Right atrium auricular region (tissue), 2 donors: Measurements from ENCODE around the gene KLHL40. TPM values are rescaled to one million over a fixed set of nuclear protein-coding genes. Genes with fewer than 3 reads are reported as not detected.

ENCODE experiments used
- DNase-seq: peaks from one replicate; pipeline ENCODE4 v3.0.0-alpha.2; 2019; ENCODE audit warnings: low spot score
- H3K27ac ChIP-seq, 2 donors: fragments of 200-600 bp; sonication (generic); 1 replicate in 1 of 2; 2 replicates in 1 of 2; pipeline ENCODE4 v1.5.1; 2016 to 2019
- H3K27me3 ChIP-seq, 2 donors: fragments of 200-600 bp; sonication (generic); one replicate each; pipeline versions ENCODE4 v1.5.1 to v1.6.0; 2017 to 2019
- H3K36me3 ChIP-seq: fragments of 200-600 bp; sonication (generic); one replicate; pipeline ENCODE4 v1.5.1; 2016
- H3K4me1 ChIP-seq, 2 donors: fragments of 200-600 bp; sonication (generic); one replicate each; pipeline versions ENCODE4 v1.5.1 to v1.6.0; 2017 to 2019
- H3K4me3 ChIP-seq, 2 donors: fragments of 200-600 bp; sonication (generic); 1 replicate in 1 of 2; 2 replicates in 1 of 2; pipeline ENCODE4 v1.5.1; 2017 to 2019; ENCODE audit warnings: mild to moderate bottlenecking in 1 of 2, moderate library complexity in 1 of 2
- H3K9me3 ChIP-seq, 2 donors: fragments of 200-600 bp; sonication (generic); one replicate each; pipeline ENCODE4 v1.5.1; 2019
- CTCF ChIP-seq, 2 donors: fragments of 200-600 bp; sonication (generic); IDR thresholded peaks; one replicate each; pipeline ENCODE4 v1.5.1; 2019; ENCODE audit warnings: antibody characterized with exemption in 2 of 2
- total RNA-seq, 2 donors: library from RNA; depleted of rRNA; stranded (reverse); fragments of >200 nt; gene quantifications; one replicate each; pipeline ENCODE4 v1.1.0, GENCODE V29; 2016

Gene KLHL40
- total RNA-seq: under 1 TPM; 0.15 to 0.63 TPM

GRCh38 chr3:42685363-42685881 is at the start of gene KLHL40:
Gene KLHL40, plus strand, starts transcription at chr3:42685537. Its CDS starts 82 bp downstream, at chr3:42685619.
- H3K27ac ChIP-seq: peak within 1 kb of the TSS; percentile 83 to 87
- peaks cover 0 to 23% of the 10 kb centered on the region in 2 donors for H3K4me1 ChIP-seq
- H3K4me3 ChIP-seq: peak within 1 kb of the TSS in 1 of 2 donors; percentile 22
- H3K27me3 ChIP-seq: no peaks in the 10 kb centered on the region
- no peak for DNase-seq
- no peak for TF ChIP-seq CTCF (IDR thresholded peaks at IDR 0.05)
- H3K36me3 ChIP-seq: no peaks in the 10 kb centered on the region
- no peaks in the 10 kb centered on the region for H3K9me3 ChIP-seq

- Histone ChIP-seq H3K27me3 (no peaks in the 10 kb centered on the region), H3K4me1 (peaks cover 0 to 6% of the 10 kb centered on the region in 2 donors), H3K36me3 (peaks cover 92% of the 10 kb centered on the region), H3K9me3 (no peaks in the 10 kb centered on the region), H3K27ac (no peak overlapping the region), H3K4me3 (no peak overlapping the region)
- no peak for TF ChIP-seq CTCF (IDR thresholded peaks at IDR 0.05)
- DNase-seq: no peak
These were observed 48.3 kb upstream of the KLHL40 start for GRCh38 chr3:42637001-42637400.

- H3K4me3 ChIP-seq: no peak overlapping the region
- no peak overlapping the region for H3K27ac ChIP-seq
- peaks cover 0 to 6% of the 10 kb centered on the region in 2 donors for H3K4me1 ChIP-seq
- H3K27me3 ChIP-seq: no peaks in the 10 kb centered on the region
- H3K36me3 ChIP-seq: peaks cover 95% of the 10 kb centered on the region
- TF ChIP-seq CTCF (IDR thresholded peaks at IDR 0.05): no peak
- no peak for DNase-seq
- H3K9me3 ChIP-seq: no peaks in the 10 kb centered on the region
These were observed 46.9 kb upstream of the KLHL40 start for GRCh38 chr3:42638339-42638842.

GRCh38 chr3:42639192-42639591 is 46.1 kb upstream of the KLHL40 start:
- DNase-seq: no peak
- Histone ChIP-seq H3K9me3 (no peaks in the 10 kb centered on the region), H3K27ac (no peak overlapping the region), H3K4me1 (peaks cover 0 to 6% of the 10 kb centered on the region in 2 donors), H3K4me3 (no peak overlapping the region), H3K27me3 (no peaks in the 10 kb centered on the region), H3K36me3 (peaks cover 95% of the 10 kb centered on the region)
- no peak for TF ChIP-seq CTCF (IDR thresholded peaks at IDR 0.05)

GRCh38 chr3:42640129-42640528 is 45.2 kb upstream of the KLHL40 start:
- no peak overlapping the region for H3K27ac ChIP-seq
- no peak for TF ChIP-seq CTCF (IDR thresholded peaks at IDR 0.05)
- no peaks in the 10 kb centered on the region for H3K9me3 ChIP-seq
- H3K36me3 ChIP-seq: peaks cover 96% of the 10 kb centered on the region
- DNase-seq: no peak
- peaks cover 0 to 6% of the 10 kb centered on the region in 2 donors for H3K4me1 ChIP-seq
- no peaks in the 10 kb centered on the region for H3K27me3 ChIP-seq
- no peak overlapping the region for H3K4me3 ChIP-seq
